Fibroblast of pulmonary artery (primary cell): ENCODE data around the gene NR2F1-AS1.

Experiments used
- DNase-seq: peaks from one replicate; pipeline ENCODE4 v3.0.0-alpha.2; 2010; ENCODE audit warnings: low read depth
- H3K4me3 ChIP-seq: replicated peaks from 2 replicates; pipeline ENCODE4 v1.5.1; 2011; ENCODE audit warnings: low read depth, mild to moderate bottlenecking, control low read depth, low read length, moderate library complexity
- TF ChIP-seq, protein P1 (sequence below): IDR thresholded peaks from 2 replicates; pipeline ENCODE4 v1.5.1; 2011; ENCODE audit warnings: mild to moderate bottlenecking, control low read depth, low read length, inconsistent platforms; ENCODE audit errors: missing control alignments

The NR2F1-AS1 gene

DNA sequence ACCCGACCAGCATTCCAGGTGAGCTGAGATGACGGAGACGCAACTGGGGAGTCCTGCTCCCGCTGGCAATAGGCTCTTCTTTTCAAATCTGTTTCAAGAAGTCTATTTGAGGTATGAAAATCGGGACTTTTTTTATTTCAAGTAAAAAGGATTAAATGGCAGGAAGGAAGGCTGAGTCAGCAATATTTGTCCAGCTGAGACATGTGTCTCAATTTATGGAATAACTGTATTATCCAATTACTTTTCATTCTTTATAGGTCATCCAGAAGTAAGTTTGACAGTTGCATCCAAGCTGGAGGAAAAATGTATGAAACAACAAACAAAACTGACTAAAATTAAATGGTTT lies 221.1 kb downstream of the NR2F1-AS1 start:
- TF ChIP-seq, protein P1, sequence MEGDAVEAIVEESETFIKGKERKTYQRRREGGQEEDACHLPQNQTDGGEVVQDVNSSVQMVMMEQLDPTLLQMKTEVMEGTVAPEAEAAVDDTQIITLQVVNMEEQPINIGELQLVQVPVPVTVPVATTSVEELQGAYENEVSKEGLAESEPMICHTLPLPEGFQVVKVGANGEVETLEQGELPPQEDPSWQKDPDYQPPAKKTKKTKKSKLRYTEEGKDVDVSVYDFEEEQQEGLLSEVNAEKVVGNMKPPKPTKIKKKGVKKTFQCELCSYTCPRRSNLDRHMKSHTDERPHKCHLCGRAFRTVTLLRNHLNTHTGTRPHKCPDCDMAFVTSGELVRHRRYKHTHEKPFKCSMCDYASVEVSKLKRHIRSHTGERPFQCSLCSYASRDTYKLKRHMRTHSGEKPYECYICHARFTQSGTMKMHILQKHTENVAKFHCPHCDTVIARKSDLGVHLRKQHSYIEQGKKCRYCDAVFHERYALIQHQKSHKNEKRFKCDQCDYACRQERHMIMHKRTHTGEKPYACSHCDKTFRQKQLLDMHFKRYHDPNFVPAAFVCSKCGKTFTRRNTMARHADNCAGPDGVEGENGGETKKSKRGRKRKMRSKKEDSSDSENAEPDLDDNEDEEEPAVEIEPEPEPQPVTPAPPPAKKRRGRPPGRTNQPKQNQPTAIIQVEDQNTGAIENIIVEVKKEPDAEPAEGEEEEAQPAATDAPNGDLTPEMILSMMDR: no peak
- no peak for DNase-seq
- H3K4me3 ChIP-seq: peak overlapping the region; percentile 35
